GM23338 (cell line): Measurements from ENCODE around the gene PCSK6. TPM values are rescaled to one million over a fixed set of nuclear protein-coding genes. Genes with fewer than 3 reads are reported as not detected.

Experiments used
- ATAC-seq: fragments of 200-7000 bp; cut with Tn5 transposase; 3 replicates; pipeline ENCODE4 v1.9.1; 2020
- DNase-seq: peaks from one replicate; pipeline ENCODE4 v3.0.0-alpha.2; 2015; ENCODE audit warnings: low spot score
- H2AFZ ChIP-seq: fragments of 200-600 bp; sonication (generic); 2 replicates; pipeline ENCODE4 v1.8.0; 2016; ENCODE audit warnings: antibody characterized with exemption, mild to moderate bottlenecking, moderate library complexity
- H3F3A ChIP-seq: fragments of 200-600 bp; sonication (generic); replicated peaks from 2 replicates; pipeline ENCODE4 v1.8.0; 2017; ENCODE audit warnings: antibody characterized with exemption, mixed run types, low read depth
- H3K27ac ChIP-seq: fragments of 200-600 bp; sonication (generic); 2 replicates; pipeline ENCODE4 v1.6.1; 2016; ENCODE audit warnings: low read depth
- H3K27me3 ChIP-seq: fragments of 200-600 bp; sonication (generic); 2 replicates; pipeline ENCODE4 v1.8.0; 2016; ENCODE audit warnings: mild to moderate bottlenecking, mixed run types, moderate library complexity; ENCODE audit not compliant: insufficient read depth
- H3K36me3 ChIP-seq: fragments of 200-600 bp; sonication (generic); 2 replicates; pipeline ENCODE4 v1.8.0; 2016; ENCODE audit warnings: mild to moderate bottlenecking; ENCODE audit not compliant: insufficient read depth
- H3K4me1 ChIP-seq: fragments of 200-600 bp; sonication (generic); 2 replicates; pipeline ENCODE4 v1.8.0; 2016; ENCODE audit warnings: mild to moderate bottlenecking, moderate library complexity; ENCODE audit not compliant: insufficient read depth
- H3K4me2 ChIP-seq: fragments of 200-600 bp; sonication (generic); 2 replicates; pipeline ENCODE4 v1.7.1; 2017; ENCODE audit warnings: mixed run types
- H3K4me3 ChIP-seq: fragments of 200-600 bp; sonication (generic); 2 replicates; pipeline ENCODE4 v1.6.1; 2016; ENCODE audit warnings: mixed run types
- H3K79me2 ChIP-seq: fragments of 200-600 bp; sonication (generic); replicated peaks from 2 replicates; pipeline ENCODE4 v1.8.0; 2017; ENCODE audit warnings: mild to moderate bottlenecking; ENCODE audit not compliant: insufficient read depth
- H3K9me2 ChIP-seq: fragments of 200-600 bp; sonication (generic); 2 replicates; pipeline ENCODE4 v1.8.0; 2017; ENCODE audit not compliant: insufficient read depth
- H4K20me1 ChIP-seq: fragments of 200-600 bp; sonication (generic); replicated peaks from 2 replicates; pipeline ENCODE4 v1.8.0; 2017; ENCODE audit warnings: mild to moderate bottlenecking; ENCODE audit not compliant: insufficient read depth
- H3K27ac Mint-ChIP-seq: 2 replicates; pipeline ENCODE4 v1.8.0; 2020; ENCODE audit warnings: inconsistent platforms, mild to moderate bottlenecking, moderate library complexity, mixed read lengths
- H3K27me3 Mint-ChIP-seq: 3 replicates; pipeline ENCODE4 v1.8.0; 2022; ENCODE audit warnings: low read depth, mild to moderate bottlenecking, moderate library complexity, mixed read lengths, inconsistent platforms; ENCODE audit not compliant: insufficient read depth, poor library complexity
- H3K36me3 Mint-ChIP-seq: 3 replicates; pipeline ENCODE4 v1.8.0; 2021; ENCODE audit warnings: low read depth, mild to moderate bottlenecking, inconsistent platforms, moderate library complexity, mixed read lengths
- H3K4me1 Mint-ChIP-seq: 3 replicates; pipeline ENCODE4 v1.8.0; 2020; ENCODE audit warnings: mild to moderate bottlenecking, inconsistent platforms, mixed read lengths
- H3K4me3 Mint-ChIP-seq: 3 replicates; pipeline ENCODE4 v1.8.0; 2021; ENCODE audit warnings: moderate library complexity, mild to moderate bottlenecking, inconsistent platforms, mixed read lengths
- H3K9me3 Mint-ChIP-seq: 3 replicates; pipeline ENCODE4 v1.8.0; 2020; ENCODE audit warnings: moderate library complexity, mild to moderate bottlenecking, inconsistent platforms, mixed read lengths
- CREB1 ChIP-seq: fragments of 250-450 bp; sonication (Bioruptor Pico); IDR thresholded peaks from 2 replicates; pipeline ENCODE4 v1.5.0; 2020; ENCODE audit warnings: low read depth, mild to moderate bottlenecking, moderate library complexity
- CTCF ChIP-seq, 2 experiments: fragments of 200-600 bp in 1 of 2; sonication (generic) in 1 of 2; conservative IDR thresholded peaks; 2 replicates each; pipeline versions ENCODE4 v1.5.1 to v1.6.1; 2016 to 2017; ENCODE audit warnings: antibody characterized with exemption in 2 of 2, low read depth in 2 of 2, mild to moderate bottlenecking in 2 of 2, moderate library complexity in 1 of 2
- ETS1 ChIP-seq: IDR thresholded peaks from 2 replicates; pipeline ENCODE4 v1.6.1; 2016; ENCODE audit warnings: antibody characterized with exemption
- EZH2 ChIP-seq: fragments of 200-600 bp; sonication (generic); IDR thresholded peaks from one replicate; pipeline ENCODE4 v1.8.0; 2017; ENCODE audit warnings: antibody characterized with exemption, mild to moderate bottlenecking, low read depth; ENCODE audit not compliant: unreplicated experiment
- EZH2phosphoT487 ChIP-seq: fragments of 200-600 bp; sonication (generic); IDR thresholded peaks from one replicate; pipeline ENCODE4 v1.8.1; 2018; ENCODE audit warnings: antibody characterized with exemption; ENCODE audit not compliant: unreplicated experiment
- JUNB ChIP-seq: IDR thresholded peaks from one replicate; pipeline ENCODE4 v1.6.1; 2016; ENCODE audit warnings: antibody characterized with exemption; ENCODE audit not compliant: unreplicated experiment
- NANOG ChIP-seq: IDR thresholded peaks from 2 replicates; pipeline ENCODE4 v1.6.1; 2016; ENCODE audit warnings: antibody characterized with exemption, borderline replicate concordance
- REST ChIP-seq: IDR thresholded peaks from one replicate; pipeline ENCODE4 v1.6.1; 2018; ENCODE audit warnings: antibody characterized with exemption; ENCODE audit not compliant: unreplicated experiment
- STAT1 ChIP-seq: IDR thresholded peaks from one replicate; pipeline ENCODE4 v1.6.1; 2016; ENCODE audit warnings: antibody characterized with exemption; ENCODE audit not compliant: unreplicated experiment
- ZNF331 ChIP-seq: fragments of 250-450 bp; sonication (Bioruptor Pico); IDR thresholded peaks from 2 replicates; pipeline ENCODE4 v1.5.0; 2020; ENCODE audit warnings: low read depth, mild to moderate bottlenecking, moderate library complexity
- ZNF462 ChIP-seq: fragments of 250-450 bp; sonication (Bioruptor Pico); IDR thresholded peaks from 2 replicates; pipeline ENCODE4 v1.5.0; 2020; ENCODE audit warnings: mild to moderate bottlenecking, moderate library complexity
- polyA plus RNA-seq: library from polyadenylated mRNA; unstranded; fragments of >200 nt; fragmentation: Nextera tagmentation; extraction: Ambion mirVana; gene quantifications from 2 replicates; pipeline ENCODE4 v1.2.1, GENCODE V29; 2016
- total RNA-seq: library from RNA; depleted of rRNA; stranded (reverse); fragments of >200 nt; shearing (Covaris generic); gene quantifications from 2 replicates; pipeline ENCODE4 v1.2.3, GENCODE V29; 2014

The PCSK6 gene
- total and polyA plus RNA-seq, 2 experiments from 2014 or later, result 1.7 to 6.7 TPM

- no peak overlapping the region for H3K4me3 Mint-ChIP-seq
- Histone ChIP-seq H3K4me1 (no peaks in the 10 kb centered on the region), H4K20me1 (no peaks in the 10 kb centered on the region), H2AFZ (no peak overlapping the region), H3K27ac (no peak overlapping the region), H3K36me3 (no peaks in the 10 kb centered on the region), H3K4me2 (no peak overlapping the region), H3K27me3 (no peaks in the 10 kb centered on the region), H3K4me3 (no peak overlapping the region), H3K79me2 (no peaks in the 10 kb centered on the region), H3F3A (no peaks in the 10 kb centered on the region), H3K9me2 (no peaks in the 10 kb centered on the region)
- ATAC-seq, result no peak
- H3K9me3 Mint-ChIP-seq, result peaks cover 5% of the 10 kb centered on the region; the same call in 1 of the 3 replicates
- H3K27ac Mint-ChIP-seq, result no peak overlapping the region
- TF ChIP-seq STAT1, result no peak
- no peak for TF ChIP-seq CREB1 (CRISPR knock-in tag)
- TF ChIP-seq JUNB, result no peak
- TF ChIP-seq EZH2phosphoT487, result no peak
- TF ChIP-seq NANOG, result no peak
- TF ChIP-seq ZNF331, result no peak
- TF ChIP-seq REST, result no peak
- TF ChIP-seq ETS1, result no peak
- peaks cover 8% of the 10 kb centered on the region for H3K4me1 Mint-ChIP-seq
- no peak for DNase-seq
- H3K36me3 Mint-ChIP-seq, result no peaks in the 10 kb centered on the region
- peaks cover 3% of the 10 kb centered on the region for H3K27me3 Mint-ChIP-seq
Measured at GRCh38 chr15:101353240-101353639, 136.3 kb downstream of the PCSK6 start.

GRCh38 chr15:101351736-101352135, 137.8 kb downstream of the PCSK6 start:
- H2AFZ ChIP-seq, result no peak overlapping the region
- no peak overlapping the region for H3K4me2 ChIP-seq
- H3K4me1 ChIP-seq, result no peaks in the 10 kb centered on the region
- DNase-seq (no peak), ATAC-seq (no peak)
- H3K4me3 ChIP-seq, result no peak overlapping the region
- Mint-ChIP-seq H3K27me3 (peaks cover 3% of the 10 kb centered on the region), H3K4me1 (peaks cover 11% of the 10 kb centered on the region), H3K4me3 (no peak overlapping the region), H3K27ac (no peak overlapping the region), H3K9me3 (peaks cover 5% of the 10 kb centered on the region; the same call in 1 of the 3 replicates), H3K36me3 (no peaks in the 10 kb centered on the region)
- H3F3A ChIP-seq, result no peaks in the 10 kb centered on the region
- no peaks in the 10 kb centered on the region for H4K20me1 ChIP-seq
- no peaks in the 10 kb centered on the region for H3K79me2 ChIP-seq
- H3K9me2 ChIP-seq, result no peaks in the 10 kb centered on the region
- H3K27me3 ChIP-seq, result no peaks in the 10 kb centered on the region
- H3K36me3 ChIP-seq, result no peaks in the 10 kb centered on the region
- H3K27ac ChIP-seq, result no peak overlapping the region
- no peak for TF ChIP-seq CTCF (conservative IDR thresholded peaks at IDR 0.05; ENCODE audit: low read depth in 2 of 2)
- no peak for TF ChIP-seq EZH2
- no peak for TF ChIP-seq ZNF462
